NCI-H524 (cell line): ENCODE data around the gene RHBDL1.

Source experiments
- DNase-seq, 2 experiments: peaks; one replicate each; lab custom pipeline; 2025; lab: John Stamatoyannopoulos, UW

RHBDL1 gene

DNA sequence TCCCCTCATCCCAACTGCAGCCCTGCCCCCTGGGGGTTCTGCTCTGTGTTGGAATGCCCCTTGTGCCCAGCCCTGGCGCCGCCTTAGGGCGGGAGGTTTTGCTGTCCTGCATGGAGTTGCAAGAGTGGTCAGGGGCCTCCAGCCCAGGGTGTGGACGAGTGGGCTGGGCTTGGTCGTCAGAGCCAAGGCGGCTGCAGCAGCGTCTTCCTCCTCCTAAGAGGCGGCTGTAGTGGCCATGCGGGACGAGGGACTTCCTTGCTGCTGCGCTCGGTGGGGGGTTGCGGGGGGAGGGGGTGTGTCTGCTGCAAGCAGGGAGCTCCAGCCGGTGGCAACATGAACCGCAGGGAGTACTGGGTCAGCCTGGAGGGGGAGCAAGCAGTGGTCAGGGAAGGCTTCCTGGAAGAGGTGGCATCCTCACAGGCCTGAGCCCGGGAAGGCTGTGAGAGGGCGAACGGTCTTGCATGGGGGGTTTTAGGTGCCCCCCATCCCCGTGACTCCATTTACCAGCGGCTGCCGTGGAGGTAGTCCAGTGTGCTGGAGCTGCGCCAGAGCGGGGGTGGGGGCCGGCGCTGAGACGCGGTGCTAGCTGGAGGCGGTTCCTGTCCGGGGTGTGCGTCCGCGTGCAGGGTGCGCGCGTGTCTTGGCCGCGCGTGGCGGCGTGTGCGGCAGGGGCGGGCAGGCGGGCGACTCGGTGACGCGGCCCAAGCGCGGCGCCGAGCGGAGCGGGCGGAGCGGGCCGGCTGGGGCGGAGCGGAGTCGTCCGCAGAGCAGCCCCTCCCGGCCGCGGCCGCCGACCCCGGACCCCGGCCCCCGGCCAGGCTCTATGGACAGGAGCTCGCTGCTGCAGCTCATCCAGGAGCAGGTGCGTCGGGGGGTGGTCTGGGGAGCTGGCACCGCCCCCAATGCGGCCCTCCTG is at the start of gene RHBDL1:
TSS of gene RHBDL1 (plus strand) at position 704 of the 916 bp plus-strand sequence. CDS start at position 824, 120 bp downstream.
- DNase-seq: peak in 1 of 2 experiments; percentile 50

DNA sequence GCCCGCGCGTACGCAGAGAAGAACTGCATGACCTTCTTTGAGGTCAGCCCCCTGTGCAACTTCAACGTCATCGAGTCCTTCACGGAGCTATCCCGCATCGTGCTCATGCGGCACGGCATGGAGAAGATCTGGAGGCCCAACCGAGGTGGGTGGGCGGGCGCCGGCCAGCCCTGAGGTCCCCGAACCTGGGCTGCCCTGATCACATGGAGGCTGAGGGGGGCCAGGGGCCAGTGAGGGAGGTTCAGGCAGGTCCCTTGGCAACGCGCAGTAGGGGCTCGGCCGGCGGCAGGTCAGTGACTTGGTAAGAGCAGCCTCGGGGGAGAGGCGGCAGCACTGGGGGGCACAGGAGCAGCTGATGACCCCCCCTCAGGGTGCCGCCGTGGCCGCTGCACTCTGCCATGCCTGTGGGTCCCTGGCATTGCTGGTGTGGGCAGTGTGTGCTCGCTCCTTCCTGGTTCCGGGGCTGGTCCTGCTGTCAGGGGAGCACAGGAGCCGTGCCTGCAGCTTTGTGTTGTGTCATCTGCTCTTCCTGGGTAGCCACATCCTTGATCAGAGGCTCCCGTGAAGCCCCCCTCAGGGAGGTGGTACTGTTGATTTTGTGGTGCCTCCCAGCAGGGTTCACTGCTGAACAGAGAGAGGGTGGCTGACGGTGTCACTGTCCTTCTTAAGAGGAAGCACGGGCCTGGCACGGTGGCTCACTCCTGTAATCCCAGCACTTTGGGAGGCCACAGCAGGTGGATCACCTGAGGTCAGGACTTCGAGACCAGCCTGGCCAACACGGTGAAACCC is 49.3 kb upstream of the RHBDL1 start:
- no peak for DNase-seq

DNA sequence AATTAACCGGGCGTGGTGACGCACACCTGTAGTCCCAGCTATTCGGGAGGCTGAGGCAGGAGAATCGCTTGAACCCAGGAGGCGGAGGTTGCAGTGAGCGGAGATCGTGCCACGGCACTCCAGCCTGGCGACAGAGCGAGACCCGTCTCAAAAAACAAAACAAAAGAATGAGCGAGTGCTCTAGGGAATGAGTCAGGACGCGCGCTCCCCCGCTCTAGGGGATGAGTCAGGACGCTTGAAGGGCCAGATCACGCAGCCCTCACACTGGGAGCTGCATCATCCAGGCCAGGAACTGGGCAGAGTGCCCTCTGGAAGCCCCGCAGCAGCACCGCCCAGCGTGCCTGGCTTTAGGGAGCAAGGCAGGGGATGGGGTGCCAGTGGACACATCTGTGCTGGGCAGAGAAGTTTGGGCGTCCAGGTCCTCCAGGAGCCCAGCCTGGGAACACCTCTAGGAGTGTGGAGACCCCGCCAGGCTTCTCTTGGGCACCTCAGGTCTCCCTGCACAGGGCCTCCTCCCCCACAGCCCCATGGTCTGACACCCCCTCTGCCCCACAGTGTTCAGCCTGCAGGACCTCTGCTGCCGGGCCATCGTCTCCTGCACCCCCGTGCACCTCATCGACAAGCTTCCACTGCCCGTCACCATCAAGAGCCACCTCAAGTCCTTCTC is 48.6 kb upstream of the RHBDL1 start:
- no peak for DNase-seq

DNA sequence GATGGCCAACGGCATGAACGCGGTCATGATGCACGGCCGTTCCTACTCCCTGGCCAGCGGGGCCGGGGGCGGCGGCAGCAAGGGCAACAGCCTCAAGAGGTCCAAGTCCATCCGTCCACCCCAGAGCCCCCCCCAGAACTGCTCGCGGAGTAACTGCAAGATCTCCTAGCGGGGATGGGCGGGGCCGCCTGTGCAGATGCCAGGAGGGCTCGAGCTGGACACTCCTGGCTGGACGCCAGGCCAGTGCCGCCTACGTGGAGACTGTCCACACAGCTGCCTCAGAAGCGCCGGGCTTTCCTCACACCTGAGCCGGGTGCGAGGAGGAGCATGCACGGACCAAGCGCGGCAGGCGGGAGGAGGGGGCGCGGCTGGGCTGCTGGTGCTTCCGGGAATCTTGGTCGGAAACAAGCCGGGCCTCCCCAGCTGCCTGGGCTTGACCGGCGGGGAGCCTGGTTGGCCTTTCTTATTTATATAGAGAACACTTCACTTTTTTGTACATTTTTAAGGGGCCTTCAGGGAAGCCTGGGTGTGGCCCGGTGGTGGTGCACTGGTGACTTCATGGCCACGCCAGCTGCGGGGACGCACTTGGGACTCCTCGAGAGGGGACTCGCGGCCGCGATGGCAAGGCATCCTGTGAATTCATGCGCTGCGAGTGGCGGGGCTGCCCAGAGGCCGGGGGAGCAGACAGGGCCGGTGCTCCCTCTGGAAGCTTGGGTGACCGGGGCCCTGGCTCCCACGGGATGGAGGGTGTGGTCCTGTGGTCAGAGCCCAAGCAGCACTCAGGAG is 47.8 kb upstream of the RHBDL1 start:
- DNase-seq: no peak

- no peak for DNase-seq
Measured at GRCh38 chr16:628321-629061, 47.0 kb upstream of the RHBDL1 start.

- DNase-seq: peak; percentile 78 to 94
Measured at GRCh38 chr16:629185-629832, 46.2 kb upstream of the RHBDL1 start.

GRCh38 chr16:629833-630248 is 45.6 kb upstream of the RHBDL1 start:
- DNase-seq: peak in 1 of 2 experiments; percentile 55

DNA sequence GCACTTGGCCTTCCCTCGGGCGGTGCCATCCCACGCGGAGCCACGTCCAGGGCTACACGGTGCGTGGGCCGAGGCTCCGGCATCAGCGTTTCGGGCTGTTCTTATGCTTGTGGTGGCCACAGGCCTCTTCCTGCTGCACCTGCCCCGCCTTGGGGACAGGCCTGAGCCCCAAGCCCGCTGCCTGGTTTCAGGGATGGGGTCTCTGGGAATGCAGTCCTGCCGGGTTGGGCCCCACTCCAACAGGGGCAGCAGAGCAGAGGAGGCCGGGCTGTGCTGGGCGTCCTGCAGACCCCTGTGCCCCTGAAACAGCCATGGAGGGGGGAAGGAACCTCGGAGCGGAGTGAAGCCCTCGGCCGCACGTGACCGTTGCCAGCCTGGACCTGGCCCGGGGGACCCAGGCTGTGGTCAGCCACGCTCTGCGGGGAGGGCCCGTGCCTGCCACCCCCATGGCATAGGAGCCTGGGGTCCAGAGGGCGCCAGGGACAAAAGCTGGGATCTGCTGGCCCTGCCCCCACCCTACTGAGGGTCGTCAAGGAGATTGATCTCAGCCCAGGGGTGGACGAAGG is 45.1 kb upstream of the RHBDL1 start:
- DNase-seq: no peak

DNA sequence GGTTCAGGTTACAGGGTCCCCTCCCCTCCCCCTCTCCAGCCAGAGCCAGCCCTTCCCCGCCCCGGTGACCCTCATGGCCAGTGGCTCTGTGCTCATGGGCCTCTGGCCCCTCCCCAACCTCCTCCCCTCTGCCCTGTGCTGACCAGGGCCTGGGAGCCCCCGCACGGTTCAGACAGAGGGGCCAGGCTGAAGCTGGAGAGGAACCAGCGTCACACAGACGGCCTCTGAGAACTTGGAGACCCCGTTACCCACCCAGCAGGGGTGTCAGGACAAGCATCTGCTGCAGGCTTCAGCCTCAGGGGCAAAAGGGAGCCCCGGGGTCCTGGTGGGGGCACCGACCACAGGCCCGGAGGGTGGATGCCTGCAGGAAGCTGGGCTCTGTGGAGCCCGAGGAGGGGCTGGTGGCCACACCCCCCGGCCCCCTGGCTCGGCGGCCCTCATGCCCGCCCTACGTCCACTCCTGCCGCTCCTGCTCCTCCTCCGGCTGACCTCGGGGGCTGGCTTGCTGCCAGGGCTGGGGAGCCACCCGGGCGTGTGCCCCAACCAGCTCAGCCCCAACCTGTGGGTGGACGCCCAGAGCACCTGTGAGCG is 44.6 kb upstream of the RHBDL1 start, which contains the start of gene WFIKKN1:
TSS of gene WFIKKN1 (plus strand) at position 171 of the 591 bp plus-strand sequence. CDS start at position 440, 269 bp downstream.
- no peak for DNase-seq

GRCh38 chr16:631808-632358 is 43.6 kb upstream of the RHBDL1 start:
- no peak for DNase-seq

GRCh38 chr16:632486-633335 is 42.8 kb upstream of the RHBDL1 start:
- no peak for DNase-seq

DNA sequence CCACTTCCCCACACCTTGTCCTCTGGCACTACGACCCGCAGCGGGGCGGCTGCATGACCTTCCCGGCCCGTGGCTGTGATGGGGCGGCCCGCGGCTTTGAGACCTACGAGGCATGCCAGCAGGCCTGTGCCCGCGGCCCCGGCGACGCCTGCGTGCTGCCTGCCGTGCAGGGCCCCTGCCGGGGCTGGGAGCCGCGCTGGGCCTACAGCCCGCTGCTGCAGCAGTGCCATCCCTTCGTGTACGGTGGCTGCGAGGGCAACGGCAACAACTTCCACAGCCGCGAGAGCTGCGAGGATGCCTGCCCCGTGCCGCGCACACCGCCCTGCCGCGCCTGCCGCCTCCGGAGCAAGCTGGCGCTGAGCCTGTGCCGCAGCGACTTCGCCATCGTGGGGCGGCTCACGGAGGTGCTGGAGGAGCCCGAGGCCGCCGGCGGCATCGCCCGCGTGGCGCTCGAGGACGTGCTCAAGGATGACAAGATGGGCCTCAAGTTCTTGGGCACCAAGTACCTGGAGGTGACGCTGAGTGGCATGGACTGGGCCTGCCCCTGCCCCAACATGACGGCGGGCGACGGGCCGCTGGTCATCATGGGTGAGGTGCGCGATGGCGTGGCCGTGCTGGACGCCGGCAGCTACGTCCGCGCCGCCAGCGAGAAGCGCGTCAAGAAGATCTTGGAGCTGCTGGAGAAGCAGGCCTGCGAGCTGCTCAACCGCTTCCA is 42.0 kb upstream of the RHBDL1 start:
- DNase-seq: no peak

DNA sequence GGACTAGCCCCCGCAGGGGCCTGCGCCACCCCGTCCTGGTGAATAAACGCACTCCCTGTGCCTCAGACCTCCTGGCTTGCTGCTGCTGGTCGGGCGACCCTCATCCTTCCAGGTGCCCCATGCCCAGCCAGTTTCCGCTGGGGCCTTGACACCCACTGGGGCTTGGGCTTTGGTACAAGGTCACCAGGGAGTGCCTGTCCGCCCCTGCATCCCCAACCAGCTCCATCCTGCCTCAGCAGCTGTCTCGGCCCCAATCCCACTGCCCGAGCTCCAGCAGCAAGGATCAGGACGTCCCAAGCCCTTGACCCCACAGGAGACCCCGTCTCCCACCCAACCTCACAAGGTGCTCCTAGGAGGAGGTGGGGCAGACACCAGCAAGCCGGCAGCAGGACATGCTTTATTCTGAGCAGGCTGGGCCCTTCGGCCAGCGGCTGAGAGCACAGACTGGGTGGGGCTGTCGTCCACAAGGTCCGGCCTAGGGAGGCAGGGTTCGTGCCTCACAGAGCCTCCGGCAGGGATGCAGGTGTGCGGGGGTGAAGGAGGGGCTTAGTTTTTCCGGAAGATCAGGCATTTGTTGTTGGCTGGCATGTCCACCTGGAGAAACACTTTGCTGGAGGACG is 41.3 kb upstream of the RHBDL1 start:
- DNase-seq: no peak

DNA sequence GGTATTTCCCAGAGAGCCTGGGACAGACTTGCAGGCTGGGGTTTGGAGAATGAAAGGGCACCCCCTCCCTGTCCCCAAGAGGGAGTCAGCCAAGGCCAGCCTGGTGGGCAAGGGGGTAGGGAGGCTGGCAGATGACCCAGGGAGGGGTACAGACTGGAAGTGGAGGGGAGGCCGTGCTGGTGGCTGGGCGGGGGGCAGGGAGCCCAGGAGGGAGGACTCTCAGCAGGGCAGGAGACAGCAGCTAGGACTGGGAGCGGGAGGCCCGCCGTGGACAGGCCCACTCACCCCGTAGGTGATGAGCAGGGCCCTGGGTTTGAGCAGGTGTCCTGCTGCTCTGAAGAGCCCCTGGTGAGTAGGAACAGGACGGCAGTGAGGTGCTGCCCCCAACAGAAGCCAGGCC is 40.5 kb upstream of the RHBDL1 start:
- DNase-seq: no peak

DNA sequence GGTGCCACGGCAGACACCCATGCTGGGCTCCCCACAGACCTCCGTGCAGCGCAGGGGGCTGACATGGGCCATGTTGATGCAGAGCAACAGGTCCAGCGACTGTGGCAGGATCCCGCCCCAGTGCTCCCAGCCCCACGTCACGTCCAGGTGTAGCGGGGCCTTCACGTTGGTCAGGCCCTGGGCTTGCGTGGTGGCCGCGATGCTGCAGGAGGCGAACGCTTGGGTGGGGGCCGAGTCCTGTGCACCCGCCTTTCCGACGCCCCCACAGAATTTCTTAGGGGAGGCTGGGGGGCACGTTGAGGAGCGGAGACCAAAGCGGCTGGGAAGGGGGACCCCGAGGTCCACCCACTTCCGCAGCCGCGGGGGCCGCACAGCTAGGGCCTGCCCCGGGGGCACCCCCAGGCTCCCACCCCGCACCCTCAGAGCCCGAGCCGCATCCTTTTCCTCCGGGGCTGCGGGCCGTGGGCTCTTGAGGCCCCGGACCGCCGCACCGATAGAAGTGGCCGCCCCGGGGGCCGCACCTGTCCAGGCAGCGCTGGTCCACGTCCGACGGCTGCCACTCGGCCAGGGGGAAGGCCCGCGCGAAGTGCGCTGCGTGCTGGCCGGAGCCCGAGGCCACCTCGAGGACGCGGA is 39.8 kb upstream of the RHBDL1 start:
- no peak for DNase-seq
